HG02571 (cell line): ENCODE measurements around the gene NPNT.

ENCODE experiments used
- ATAC-seq: cut with Tn5 transposase; IDR thresholded peaks from one replicate; pipeline ENCODE4 v1.9.1; 2021; ENCODE audit warnings: mild to moderate bottlenecking, moderate library complexity; ENCODE audit not compliant: unreplicated experiment

Gene NPNT

DNA sequence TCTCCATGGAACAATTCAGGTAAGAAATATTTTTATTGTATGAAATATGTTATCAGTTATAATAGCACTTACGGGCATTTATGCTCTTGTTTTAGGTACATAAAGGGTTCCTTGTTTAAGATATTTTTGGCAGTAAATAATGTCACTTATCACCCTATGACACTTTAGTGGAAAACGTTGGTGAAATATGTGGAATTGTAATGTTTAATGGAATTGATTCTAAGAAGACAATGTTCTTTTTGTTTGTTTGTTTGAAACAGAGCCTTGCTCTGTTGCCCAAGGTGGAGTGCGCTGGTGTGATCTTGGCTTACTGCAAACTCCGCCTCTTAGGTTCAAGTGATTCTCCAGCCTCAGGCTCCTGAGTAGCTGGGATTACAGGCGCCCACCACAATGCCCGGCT lies 17.4 kb downstream of the NPNT start:
- ATAC-seq, result no peak

DNA sequence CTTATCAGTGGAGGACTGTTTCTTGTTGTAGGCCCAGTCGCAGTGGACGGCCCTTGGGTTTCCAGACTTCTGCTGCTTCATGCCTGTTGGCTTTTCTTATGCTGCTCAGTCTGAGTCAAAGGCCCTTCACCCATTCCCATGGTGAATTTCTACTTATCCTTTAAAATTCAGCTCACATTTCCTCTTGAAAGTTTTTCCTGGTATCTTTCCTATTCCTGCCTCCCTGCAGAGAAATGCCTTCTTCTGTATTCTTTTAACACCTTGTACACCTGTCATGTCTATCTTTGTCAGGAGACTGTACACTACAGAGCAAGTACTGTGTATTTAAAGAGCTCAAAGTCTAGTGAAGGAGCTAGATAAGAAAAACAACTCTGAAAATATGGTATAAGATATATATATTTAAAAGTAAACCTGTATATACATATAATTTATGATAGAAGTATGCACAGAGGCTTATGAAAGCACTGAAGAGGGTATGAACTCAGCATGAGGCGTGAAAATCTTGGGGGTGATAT lies 22.0 kb downstream of the NPNT start:
- no peak for ATAC-seq

DNA sequence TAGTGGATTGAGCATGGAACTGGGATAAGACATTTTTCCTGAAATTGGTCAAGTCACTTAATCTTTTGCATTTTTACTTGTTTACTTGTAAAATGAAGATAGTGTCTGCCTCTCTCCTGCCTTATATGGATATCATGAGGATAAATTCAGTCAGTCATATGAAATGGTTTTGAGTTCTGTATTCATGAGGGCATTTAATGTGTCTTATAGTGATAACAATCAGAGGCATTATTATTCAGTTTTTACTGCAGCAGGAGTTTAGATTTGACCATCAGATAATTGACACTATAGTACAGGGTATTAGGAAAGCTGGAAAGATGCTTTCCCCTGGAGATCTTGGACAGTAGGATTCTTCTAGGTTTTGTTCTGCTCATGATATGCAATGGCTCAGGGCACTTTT lies 26.0 kb downstream of the NPNT start:
- ATAC-seq, result no peak

DNA sequence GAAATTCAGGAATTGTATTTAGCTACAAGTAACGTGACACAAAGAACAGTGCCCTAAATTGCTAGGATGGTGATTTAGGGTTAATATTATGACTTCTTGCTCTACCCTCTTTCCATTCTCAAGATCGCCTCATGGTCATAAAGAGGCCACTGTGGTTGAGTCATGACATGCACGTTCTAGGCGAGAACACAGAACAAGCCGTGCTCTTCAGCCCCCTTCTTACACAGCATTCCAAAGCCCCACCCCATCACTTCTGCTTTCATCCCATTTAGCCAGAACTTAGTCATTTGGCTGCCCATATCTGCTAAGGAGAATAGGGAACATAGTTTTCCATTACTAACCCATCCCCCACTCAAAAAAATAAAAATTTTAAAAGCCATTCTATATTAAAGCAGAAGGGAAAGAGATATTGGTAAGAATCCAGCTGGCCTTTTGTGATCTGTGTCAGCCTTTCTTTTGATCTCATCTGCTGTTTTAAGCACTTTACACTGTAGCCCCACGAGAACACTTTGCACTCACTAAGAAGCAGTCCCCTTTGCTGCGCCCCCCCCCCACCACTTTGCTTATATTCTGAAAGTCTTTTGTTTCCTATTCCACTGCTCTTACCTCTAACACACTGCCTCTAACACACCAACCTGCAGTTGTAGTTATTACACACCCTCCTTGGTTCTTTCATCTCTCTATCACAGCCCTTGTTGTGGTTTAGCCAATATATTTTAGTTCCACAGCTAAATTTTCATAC lies 28.4 kb downstream of the NPNT start:
- ATAC-seq, result no peak

DNA sequence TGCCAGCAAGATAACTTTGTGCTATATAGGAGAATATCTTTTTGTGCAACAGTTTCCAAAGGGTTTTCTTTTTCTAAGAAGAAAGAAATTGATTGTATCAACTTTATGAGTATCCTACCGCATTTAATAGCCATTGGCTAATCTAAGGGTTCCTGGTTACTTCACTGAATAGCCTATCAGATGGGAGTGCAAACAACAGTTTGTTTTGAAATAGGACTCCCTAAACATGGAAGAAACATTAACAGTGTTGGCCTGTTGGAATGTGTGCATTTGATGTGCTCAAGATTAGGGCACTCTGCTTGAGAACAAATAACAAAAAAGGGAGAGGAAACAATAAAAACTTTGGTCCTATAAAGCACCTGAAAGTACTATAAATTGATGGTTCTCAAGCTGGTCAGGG lies 29.1 kb downstream of the NPNT start:
- ATAC-seq, result no peak

DNA sequence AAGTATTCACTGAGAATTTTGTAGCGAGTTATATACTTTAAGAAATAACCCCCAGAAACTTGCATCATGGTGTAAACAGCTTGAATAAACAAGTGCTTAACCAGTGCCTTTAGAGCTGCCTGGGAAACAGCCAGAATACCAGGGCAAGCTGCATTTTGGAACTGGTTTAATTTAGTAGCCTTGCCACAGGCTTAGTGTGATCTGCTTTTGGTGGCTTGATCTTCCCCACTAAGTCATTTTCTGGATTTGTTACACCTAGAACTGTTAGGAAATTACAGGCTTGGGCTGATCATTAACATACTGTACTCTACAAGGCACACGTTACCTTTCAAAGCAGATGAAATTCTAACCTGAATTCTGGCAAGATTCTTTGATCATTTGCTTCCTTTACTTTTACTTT lies 35.4 kb downstream of the NPNT start:
- no peak for ATAC-seq

DNA sequence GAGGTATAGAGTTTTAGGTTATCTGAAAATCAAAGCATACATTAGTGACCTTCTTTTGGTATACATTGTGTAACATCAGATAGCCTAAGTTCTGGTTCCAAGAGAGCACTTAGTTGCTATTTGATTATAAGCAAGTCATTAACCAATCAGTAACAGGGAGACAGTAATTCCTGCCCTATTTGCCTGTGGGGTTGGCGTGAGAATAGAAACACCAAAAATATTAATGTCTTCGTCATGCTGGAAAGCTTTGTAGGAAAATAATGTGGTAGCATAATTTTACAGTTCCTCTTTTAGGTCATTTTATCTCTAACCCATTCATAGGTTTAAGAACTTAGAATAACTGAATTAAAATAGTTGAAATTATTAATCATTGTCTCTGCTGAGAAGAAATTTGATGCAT lies 37.8 kb downstream of the NPNT start:
- ATAC-seq, result no peak

DNA sequence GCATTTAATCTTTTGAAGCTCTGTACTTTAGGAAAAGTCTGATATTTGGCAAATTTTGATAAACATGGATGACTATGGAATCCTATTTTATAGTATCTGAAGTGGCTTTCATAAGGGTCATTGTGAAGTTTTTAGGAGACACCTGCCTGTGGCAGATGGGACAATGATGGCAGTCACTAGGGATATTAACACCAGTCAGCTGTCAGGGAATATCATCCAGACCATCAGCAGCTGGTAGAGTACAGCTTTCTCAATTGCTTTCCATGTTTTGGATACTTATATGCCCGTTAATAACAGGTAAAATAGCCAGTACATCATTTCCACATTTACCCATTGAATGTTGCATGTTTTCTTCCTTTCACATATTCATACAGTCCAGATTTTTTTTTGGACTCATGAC lies 39.1 kb downstream of the NPNT start:
- no peak for ATAC-seq

DNA sequence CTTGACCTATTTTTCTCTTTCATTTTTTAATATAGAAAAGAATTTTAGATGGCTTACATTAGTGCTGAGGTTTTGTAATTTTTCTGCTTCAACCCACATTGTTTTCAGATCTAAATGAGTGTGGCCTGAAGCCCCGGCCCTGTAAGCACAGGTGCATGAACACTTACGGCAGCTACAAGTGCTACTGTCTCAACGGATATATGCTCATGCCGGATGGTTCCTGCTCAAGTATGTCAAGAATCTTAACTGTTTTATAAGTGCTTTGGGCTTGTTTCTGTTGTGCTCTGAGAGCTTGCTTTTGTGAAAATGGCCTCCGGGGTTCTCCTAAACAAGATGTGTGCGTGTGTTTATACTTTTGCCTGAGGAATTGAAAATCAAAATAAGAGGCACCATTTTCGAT lies 41.6 kb downstream of the NPNT start:
- ATAC-seq, result no peak

DNA sequence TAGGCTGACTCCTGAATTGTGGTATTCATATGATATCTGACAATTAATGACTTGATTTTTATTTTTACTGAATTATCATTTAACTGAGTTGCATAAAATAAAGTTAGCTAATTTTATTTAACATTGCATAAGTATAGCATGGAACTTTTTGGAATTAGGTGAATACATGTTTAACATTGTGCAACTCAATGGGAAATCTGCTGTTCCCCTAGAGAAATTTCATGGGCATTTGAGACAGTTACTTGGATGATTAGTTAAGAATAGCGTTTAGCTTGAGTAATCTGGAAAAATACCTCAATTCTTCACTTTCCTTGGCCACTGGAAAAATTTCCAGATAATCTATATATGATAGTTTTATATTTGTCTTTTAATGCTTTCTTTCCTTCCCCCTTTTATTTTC lies 42.5 kb downstream of the NPNT start:
- no peak for ATAC-seq

DNA sequence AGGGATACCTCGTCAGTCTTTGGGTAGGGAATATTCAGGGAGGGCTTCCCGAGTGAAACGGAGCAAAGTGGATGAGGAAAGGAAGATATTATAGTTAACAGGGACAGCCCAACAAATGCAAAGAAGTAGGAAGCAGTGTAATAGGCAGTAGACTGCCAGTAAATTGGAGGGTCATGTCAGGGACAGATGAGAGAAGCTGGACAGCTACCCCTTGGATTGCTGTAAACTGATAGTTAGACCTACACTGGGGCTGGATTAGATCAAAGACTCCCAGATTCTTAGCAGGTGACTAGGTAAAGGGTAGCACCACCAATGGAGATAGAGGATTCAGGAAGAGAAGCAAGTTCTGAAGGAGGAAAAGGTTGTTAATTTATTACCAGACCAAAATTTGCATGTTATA lies 48.0 kb downstream of the NPNT start:
- ATAC-seq, result no peak

DNA sequence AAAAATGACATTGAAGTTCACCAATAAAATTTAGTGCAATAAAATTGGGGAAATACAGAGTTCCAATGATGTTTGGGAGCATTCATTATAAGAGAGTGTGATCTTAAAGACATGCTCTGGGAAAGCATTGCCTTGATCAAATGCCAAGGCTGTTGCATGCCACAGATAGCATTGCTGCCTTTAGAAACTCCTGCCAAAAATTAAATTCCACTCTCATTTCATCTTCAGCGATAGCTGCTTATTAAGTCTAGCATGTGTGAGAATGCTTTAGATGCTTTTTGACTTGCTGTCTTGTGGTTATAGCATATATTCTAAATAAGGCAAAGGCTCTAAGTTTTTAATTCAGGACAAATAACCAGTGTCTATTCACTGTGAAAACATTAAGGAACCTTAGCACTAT lies 49.3 kb downstream of the NPNT start:
- no peak for ATAC-seq

DNA sequence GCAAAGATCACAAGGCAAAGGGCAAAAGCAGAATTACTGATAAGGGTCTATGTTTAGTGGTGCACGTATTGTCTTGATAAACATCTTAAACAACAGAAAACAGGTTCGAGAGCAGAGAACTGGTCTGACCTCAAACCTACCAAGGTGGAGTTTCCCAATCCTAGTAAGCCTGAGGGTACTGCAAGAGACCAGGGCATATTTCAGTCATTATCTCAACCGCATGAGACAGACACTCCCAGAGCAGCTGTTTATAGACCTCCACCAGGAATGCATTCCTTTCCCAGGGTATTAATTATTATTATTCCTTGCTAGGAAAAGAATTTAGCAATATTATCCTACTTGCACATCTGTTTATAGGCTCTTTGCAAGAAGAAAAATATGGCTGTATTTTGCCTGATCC lies 51.5 kb downstream of the NPNT start:
- no peak for ATAC-seq

DNA sequence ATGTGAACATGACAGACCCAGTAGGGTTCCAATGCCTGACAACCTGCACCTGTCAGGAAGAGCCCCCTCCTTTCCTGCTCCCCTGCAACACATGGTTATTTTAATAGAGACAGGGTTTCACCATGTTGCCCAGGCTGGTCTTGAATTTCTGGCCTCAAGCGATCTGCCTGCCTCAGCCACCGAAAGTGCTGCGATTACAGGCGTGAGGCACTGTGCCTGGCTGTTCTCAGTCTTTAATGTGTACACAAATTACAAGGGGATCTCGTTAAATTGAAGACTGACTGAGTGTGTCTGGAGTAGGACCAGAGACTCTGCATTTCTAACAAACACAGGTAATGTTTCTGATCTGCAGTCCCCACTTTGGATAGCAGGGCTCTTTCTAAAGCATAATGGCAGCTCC lies 55.4 kb downstream of the NPNT start:
- ATAC-seq, result no peak

DNA sequence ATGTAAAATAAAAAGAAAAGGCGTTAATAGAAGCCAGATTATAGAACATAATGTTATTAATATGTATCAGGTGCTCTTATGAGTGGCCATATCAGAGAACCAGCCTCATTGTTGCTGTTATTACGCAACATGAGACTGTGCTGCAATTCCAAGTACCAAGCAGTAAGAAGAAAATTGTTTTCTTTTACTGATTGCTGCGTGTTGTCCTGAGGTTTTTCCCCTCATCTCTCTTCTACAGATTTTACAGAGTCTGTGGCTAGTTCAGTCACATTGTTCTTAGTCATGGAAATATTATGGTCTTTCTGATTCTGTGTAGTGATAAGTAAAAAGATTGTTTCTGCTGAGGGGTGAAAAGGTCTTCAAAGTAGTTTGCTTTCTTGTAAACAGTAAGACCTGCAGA lies 55.9 kb downstream of the NPNT start:
- no peak for ATAC-seq

DNA sequence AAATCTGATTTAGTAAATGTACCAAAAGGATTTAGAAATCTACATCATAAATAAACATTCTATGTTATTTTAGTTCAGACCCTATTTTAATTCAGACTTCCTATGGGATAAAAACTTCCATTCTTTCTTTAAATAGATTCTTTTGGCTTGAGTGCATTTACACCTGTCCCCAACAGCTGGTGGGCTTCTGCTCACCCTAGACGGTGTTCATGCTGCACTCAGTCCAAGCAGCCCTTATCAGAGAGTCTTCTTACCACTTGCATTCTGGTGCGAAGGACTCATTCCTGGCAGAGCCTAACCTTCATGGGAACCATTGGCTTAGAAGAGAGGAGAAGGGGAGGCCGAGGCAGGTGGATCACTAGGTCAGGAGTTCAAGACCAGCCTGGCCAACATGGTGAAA lies 57.3 kb downstream of the NPNT start:
- ATAC-seq, result no peak

DNA sequence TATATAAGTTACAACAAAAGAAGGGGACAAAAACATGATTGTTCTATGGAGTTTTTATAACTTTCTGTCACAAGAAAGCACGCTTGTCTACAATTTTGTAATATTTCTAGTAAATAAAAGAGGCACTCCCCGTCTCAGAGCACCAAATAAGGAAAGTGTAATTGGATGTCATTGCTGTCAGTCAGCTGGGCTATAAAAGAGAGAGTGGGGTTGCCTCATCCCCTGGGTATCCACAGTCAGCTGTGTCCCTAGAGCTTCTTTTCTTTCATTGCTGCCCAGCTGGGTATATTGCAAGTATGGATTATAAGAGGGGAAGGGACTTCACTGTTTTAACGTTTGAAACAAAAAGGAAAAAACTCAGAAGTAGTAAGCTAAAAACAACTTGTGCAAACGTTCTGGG lies 61.3 kb downstream of the NPNT start:
- ATAC-seq, result no peak

DNA sequence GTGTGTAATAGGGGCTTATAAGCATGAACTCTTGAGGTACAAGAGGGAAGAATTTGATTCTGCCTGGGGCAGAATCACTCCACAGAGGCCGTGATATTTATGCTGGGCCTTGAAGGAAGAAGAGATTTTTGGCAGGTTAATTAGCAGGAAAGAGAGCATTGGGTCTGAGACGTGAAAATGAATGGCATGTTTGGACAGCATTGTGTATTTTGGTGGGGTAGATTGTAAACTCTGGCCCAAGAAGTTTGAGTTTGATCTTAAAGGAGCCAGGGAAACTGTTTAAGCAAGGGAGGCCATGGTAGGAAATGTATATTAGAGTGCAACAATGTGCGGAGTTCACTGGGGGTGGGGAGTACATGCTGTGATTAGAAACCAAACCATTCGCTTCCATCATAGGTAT lies 62.4 kb downstream of the NPNT start:
- no peak for ATAC-seq

DNA sequence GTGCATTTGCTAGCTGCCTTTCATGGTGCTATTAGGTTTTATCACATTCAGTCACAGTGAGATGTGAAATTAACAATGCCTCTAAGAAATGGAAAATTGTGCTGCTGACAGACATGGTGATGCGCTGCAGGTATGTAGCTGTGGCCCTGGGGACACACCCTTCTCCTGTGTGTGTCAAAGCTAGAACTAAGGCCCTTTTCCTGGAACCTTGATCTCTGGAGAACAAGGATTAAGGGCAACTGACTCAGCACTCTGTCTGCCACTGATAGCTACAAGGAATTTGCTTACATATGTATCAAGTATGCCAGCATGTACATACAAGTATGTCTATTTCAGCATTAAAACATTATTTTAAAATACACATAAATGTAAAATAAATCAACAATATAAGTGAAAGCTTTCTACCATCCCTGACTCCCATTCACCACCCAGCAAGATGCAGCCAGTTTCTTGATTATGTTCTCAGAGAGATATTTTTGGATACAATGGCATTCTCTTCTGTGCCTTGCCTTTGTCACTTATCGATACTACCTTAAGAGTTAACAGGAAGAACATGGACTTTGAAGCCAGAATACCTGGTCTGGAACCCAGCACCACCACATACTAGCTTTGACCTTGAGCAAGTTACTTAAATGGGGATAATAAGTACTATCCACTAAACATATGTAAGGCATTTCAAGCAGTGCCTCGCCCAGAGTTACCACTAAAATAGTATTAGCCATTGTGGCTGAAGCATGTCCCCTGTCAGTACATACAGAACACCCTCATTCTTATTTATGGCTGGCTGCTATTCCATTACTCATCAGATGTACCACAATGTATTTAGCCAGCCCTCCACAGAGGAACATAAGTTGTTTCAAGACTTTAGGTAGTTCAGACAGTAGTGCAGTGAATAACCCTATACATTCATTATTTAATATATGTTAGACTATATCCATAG lies 68.5 kb downstream of the NPNT start:
- ATAC-seq, result no peak

DNA sequence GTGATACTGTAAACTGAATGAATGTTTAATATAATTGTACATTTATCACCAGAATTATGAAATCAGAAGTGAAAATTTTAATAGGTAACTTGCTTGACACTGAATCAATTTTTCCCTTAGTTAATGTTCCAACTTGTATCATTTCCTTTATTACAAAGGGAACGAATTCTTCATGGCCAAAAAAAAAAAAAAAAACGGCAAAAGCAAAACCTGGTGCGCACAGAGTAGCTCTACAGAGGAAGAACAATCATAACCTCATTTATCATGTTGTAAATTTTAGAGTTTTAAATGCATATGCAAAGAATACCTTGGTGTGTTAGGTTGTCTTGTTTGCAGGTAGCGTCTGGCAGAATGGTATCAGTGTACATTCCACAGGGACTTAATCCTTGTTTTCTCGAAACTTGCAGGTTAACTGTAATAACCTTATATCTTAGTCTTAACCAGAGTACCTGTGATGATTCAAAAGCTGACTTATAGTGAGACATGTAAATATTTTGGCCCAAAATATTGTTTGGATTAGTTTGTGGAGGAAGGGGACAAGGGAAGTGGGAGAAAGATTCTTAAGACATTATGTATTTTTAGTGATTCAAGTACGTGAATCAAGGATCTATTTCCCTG lies 70.0 kb downstream of the NPNT start:
- no peak for ATAC-seq

DNA sequence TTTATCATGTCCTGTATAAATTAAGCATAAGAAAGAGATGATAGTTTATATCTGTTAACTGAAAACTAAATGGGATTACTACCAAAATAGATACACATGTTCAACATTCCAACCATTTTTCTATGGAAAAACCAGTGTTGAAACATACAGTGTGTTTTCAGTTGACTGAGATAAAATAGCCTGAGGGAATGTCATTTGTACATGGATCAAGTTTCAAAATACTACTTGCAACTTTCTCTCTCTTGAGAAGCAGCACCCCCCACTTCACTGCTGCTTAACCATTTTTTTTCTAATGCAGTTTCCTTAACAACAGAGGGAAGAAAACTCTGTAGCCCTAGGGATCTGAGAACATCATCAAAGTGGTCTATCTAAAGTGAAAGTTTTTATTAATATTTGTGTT lies 70.8 kb downstream of the NPNT start:
- no peak for ATAC-seq
